NCI-H128 (cell line): ENCODE data around the gene MAP6.

Source experiments
- DNase-seq: peaks from one replicate; lab custom pipeline; 2025; ENCODE audit not compliant: unreplicated experiment; lab: John Stamatoyannopoulos, UW

MAP6 gene

GRCh38 chr11:75554258-75555022 is 114.4 kb downstream of the MAP6 start:
- no peak for DNase-seq

- no peak for DNase-seq
These were observed 115.0 kb downstream of the MAP6 start for GRCh38 chr11:75553889-75554257.

GRCh38 chr11:75553182-75553581 is 115.7 kb downstream of the MAP6 start:
- no peak for DNase-seq

GRCh38 chr11:75549370-75549958 is 119.4 kb downstream of the MAP6 start:
- DNase-seq = no peak

- DNase-seq = no peak
These were observed 120.1 kb downstream of the MAP6 start for GRCh38 chr11:75548595-75549272.

- peak; percentile 15 for DNase-seq
These were observed 121.2 kb downstream of the MAP6 start for GRCh38 chr11:75547617-75548058.

GRCh38 chr11:75547177-75547576 is 121.7 kb downstream of the MAP6 start:
- DNase-seq = no peak

- DNase-seq = no peak
These were observed 125.0 kb downstream of the MAP6 start for GRCh38 chr11:75543806-75544205.

GRCh38 chr11:75542088-75542438 is 126.8 kb downstream of the MAP6 start:
- DNase-seq = no peak

GRCh38 chr11:75541193-75542087 is 127.4 kb downstream of the MAP6 start:
- DNase-seq = no peak

- no peak for DNase-seq
These were observed 129.1 kb downstream of the MAP6 start for GRCh38 chr11:75539459-75540334.

GRCh38 chr11:75538150-75538942 is 130.5 kb downstream of the MAP6 start:
- no peak for DNase-seq

- DNase-seq = no peak
These were observed 131.1 kb downstream of the MAP6 start for GRCh38 chr11:75537740-75538139.
